Stimulated activated CD8-positive, alpha-beta memory T cell treated with anti-CD3 and anti-CD28 coated beads, Interleukin-7, amount 100 ng/mL, for 48 hours (primary cell): ENCODE data around the gene FAS.
A peak's percentile ranks its signal among the peaks of the same experiment; 100 is the strongest.

Source experiments
- DNase-seq, 2 donors: peaks; one replicate each; pipeline ENCODE4 v3.0.0-alpha.2; 2020; ENCODE audit warnings: low read depth in 1 of 2; ENCODE audit errors: extremely low read depth in 1 of 2

The FAS gene

DNA sequence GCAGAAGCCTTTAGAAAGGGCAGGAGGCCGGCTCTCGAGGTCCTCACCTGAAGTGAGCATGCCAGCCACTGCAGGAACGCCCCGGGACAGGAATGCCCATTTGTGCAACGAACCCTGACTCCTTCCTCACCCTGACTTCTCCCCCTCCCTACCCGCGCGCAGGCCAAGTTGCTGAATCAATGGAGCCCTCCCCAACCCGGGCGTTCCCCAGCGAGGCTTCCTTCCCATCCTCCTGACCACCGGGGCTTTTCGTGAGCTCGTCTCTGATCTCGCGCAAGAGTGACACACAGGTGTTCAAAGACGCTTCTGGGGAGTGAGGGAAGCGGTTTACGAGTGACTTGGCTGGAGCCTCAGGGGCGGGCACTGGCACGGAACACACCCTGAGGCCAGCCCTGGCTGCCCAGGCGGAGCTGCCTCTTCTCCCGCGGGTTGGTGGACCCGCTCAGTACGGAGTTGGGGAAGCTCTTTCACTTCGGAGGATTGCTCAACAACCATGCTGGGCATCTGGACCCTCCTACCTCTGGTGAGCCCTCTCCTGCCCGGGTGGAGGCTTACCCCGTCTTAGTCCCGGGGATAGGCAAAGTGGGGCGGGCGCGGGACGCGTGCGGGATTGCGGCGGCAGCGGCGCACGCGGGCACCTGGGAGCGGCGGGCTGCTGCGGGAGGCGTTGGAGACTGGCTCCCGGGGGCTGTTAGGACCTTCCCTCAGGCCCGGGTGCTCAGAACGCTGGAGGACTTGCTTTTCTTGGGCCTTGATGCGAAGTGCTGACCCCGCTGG, at the start of gene FAS:
Gene FAS (plus strand): TSS at position 415 of the 777 bp plus-strand sequence. CDS start 79 bp downstream, at position 494.
- DNase-seq, result peak; percentile 58 to 81

DNA sequence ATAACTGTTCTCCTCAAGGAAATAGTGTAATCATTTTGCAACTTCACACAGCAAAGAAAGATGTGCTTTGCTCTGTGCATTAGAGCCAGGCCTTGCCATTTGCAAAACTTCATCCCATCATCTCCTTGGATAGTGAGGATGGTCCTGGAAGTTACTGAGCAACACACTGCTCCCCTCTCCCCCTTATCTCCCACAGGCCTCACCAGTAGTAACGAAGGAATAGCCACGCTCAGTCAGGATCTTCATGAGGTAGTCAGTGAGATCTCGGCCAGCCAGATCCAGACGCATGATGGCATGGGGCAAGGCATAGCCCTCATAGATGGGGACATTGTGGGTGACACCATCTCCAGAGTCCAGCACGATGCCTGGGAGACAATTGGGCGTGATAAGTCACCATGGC, 49.6 kb upstream of the FAS start:
- DNase-seq, result no peak

DNA sequence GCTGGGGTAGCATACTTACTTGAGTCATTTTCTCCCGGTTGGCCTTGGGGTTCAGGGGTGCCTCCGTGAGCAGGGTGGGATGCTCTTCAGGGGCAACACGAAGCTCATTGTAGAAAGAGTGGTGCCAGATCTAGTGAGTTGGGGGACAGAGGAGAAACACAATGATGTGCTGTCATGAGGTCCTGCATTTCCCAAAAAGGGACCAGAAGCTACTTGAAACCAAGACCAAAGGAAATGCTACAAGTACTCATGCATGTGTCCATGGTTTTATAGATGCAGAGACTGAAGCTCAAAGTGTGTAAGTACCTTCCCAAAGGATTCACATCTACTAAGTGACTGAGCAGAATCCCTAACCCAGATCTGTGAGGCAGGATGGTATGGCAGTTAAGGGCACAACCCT, 46.8 kb upstream of the FAS start:
- DNase-seq, result no peak

DNA sequence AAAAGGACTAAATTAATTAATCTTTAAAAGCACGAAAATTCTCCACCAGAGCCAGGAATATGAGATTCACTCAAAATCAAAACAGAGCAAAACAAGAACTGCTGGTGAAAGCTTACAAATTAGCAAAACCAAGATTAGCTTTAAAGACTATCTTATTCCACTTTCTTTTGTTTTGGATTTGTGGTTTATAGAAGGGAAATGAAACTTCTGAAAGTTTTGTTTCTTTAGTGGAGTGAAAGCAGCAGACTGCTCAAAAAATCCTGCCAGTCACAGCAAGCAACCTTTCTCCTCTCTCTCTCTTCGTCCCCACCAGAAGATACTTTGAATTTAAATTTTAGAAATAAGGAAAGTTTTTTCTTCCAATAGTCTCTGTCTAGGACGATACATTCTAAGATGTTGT, 45.8 kb upstream of the FAS start:
- no peak for DNase-seq

DNA sequence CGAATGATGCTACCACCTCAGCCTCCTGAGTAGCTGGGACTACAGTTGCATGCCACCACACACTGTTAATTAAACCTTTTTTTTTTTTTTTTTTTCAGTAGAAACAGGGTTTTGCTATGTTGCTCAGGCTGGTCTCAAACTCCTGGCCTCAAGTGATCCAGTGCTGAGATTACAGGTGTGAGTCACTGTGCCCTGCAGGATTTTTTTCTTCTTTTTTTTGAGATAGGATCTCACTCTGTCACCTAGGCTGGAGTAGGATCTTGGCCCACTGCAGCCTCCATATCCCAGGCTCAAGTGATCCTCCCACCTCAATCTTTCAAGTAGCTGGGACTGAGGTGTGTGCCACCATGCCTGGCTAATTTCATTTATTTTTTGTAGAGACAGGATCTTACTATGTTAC, 44.4 kb upstream of the FAS start:
- DNase-seq, result no peak

DNA sequence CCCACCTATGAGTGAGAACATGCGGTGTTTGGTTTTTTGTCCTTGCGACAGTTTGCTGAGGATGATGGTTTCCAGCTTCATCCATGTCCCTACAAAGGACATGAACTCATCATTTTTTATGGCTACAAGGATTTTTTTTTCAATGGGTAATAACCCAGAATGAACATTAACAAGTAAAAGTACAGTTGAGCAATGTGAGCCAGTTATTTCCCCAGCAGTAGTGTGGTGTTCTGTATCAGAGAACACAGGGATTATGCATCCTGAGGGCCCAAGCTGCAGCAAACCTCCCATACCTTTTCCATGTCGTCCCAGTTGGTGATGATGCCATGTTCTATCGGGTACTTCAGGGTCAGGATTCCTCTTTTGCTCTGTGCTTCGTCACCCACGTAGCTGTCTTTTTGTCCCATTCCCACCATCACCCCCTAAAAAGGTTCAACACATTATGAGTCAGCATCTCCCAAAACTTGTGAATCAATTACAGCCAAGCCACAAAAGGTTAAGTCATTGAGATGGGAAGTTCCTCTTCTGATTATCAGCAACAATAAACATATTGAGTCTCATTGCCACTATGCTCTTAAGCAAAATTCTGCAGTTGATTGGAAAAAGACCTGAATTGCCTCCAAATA, 43.5 kb upstream of the FAS start:
- no peak for DNase-seq

DNA sequence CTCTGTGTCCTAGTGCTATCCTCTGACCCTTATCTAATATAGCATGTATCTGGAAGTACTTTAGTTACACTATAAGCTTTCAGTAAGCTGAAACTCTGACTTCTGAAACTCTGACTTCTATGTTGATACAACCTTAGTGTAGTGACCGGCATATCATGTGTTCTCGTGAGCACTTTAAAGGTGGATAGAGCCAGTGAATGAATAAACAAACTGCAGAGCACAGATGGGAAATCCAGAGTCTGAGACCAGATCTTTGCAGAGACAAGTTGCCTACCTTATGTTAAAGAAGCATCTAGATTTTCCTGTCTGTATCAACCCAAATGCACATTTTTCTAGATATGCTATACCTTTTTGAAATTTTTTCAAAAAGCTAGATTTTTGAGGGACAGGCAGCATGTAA, 41.5 kb upstream of the FAS start:
- no peak for DNase-seq

DNA sequence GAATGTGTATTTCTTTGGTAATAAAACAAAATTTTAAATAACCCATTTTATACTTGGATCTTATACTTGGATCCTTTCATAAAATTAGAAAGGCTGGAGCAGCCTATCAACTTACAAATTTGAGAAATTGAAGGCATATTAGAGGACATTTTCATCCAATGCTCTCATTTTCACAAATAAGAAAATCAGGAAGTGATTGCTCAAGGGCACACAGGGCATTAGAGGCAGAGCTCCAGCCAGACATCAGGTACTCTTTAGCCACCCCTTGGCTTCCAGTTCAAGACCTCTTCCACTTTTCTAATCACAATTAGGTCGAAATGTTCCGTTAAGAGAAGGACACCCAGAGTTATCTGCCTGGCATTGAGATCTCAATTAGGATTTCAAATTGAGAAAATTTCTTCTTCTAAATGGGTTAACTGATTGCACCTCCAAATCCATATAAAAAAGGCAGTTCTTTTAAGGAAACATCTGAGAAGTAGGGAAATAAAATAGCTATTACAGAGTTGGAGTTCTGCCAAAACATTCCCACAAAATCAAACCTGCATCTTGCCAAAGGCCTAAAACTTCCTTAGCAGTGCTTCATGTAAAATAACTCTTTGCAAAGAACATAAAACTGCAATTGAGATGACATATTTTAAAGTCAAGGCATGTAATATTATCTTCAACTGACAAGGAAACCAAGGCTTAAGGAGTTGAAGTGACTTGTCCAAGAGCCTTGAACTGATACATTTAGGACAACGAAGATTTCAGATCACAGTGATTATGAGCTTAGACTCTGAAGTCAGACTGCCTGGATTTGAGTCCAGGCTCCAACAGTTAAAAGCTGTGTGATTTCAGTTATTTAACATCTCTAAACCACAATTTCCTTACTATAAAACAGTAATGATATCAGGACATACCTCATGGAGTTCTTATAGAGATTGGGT, 40.4 kb upstream of the FAS start:
- DNase-seq, result no peak

DNA sequence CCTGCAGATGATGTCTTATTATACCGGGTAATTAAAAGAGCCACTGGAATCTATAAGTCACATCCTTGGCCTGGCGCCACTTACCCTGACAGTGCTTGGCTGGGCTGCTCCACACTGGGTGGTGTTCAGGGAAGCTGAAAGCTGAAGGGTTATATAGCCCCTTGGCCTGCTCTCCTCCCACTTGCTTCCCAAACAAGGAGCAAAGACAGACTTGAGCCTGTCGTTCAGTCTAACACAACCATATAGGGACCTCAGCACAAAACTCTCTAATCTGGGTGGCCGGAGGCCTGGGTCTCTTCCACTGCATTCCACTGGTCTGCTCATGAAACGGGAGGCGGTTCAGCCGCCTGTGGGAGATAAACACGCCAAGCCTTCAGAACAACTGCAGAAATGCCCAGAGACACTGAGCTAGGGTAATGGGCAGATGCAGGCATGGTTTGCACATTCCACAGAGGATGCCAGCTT, 37.9 kb upstream of the FAS start, which contains the start of gene ACTA2:
Gene ACTA2 (minus strand): TSS at position 127 of the 465 bp plus-strand sequence. CDS start 3,843 bp downstream, outside the sequence.
- DNase-seq, result no peak

DNA sequence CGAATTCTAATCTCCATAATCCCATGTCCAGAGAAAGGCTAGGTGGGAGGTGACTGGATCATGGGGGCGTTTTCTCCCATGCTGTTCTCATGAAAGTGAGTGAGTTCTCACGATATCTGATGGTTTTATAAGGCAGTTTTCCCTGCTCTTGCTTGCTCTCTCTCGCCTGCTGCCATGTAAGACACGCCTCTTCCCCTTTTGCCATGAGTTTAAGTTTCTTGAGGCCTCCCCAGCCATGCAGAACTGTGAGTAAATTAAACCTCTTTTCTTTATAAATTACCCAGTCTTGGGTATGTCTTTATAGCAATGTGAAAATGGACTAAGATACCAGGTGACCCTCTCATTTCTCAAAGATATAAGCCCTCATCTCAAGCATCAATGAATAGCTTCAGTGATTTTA, 36.9 kb upstream of the FAS start:
- no peak for DNase-seq

DNA sequence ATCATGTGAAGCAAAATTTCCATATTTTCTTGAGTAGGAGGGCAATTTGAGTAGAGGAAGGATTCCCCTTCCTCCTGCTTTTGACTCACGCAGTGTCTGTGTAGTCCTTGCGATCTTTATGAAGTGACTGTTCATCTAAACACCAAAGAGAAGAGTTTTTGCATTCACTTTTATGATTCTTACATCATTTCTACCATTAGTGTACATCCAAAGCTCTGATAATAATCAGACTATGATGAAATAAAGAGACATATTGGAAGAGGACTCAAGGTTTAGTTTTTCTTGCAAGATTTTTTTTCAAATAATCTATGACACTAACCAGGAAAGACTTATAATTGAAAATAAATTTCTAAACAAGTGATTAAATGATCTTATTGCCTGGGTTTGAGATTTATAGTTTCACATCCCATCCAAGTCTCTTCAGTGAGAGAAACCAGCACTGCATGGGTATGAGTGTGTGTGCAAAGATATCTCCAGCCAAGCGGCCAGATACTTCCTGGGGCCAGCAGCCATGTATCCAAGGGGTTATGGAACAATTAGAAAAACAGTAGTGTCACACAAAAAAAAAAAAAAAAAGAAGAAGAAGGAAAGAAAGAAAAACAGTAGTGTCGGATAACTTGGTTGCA, 36.0 kb upstream of the FAS start:
- DNase-seq, result no peak

DNA sequence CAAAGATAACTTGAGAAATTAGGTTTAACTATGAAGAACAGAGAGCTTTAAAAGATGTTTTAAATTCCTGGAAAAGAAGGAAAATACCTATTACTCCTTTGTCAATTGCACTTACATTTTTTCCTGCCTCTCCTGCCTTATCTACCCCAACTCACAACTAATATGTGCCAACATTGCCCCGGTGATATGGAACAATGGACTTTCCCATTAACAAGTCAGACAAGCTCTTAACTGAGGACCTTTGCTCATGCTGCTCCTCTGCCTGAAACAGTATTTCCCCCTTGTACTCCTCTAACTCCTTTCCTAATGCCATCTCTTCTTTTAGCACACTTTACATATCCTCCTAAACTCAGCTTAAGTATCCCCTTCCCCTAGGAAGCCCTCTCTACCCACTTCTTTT, 33.2 kb upstream of the FAS start:
- DNase-seq, result no peak

DNA sequence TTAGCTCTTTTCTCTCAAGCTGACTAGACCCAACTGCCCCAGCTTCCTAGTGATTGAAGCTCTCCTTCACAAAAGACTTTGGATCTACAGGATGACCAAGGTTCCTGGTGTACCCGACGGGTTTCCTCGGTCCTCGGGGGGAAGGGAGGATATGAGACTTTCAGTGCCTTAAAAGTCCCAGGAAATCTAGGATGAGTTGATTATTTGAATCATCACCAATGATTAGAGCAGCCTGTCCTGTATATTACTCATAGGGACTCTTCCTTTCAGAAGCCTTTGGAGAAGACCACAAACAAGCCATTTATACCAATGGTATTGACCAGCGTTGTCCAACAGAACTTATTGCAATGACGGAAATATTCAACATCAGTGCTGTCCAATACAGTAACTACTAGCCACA, 31.9 kb upstream of the FAS start:
- DNase-seq, result no peak

DNA sequence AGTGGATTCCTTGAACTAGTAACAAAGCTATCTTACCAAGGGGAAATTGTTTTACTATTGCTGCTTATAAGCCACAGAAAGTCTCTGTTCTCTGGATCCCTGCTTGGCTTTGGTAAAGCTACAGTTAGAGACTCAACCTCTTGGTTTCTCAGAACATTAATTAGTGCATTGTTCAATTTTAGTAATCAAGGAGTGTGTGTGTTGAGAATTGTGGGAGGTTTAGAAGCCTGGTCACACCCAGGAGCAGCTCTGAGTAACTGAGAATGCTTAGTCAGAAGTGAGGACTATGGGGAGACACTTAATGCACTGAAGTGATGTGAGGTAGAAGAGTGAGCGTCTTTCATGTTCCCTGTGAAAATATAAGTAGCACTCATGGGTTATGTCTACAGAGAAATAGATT, 29.8 kb upstream of the FAS start:
- DNase-seq, result peak in 1 of 2 donors; percentile 5

DNA sequence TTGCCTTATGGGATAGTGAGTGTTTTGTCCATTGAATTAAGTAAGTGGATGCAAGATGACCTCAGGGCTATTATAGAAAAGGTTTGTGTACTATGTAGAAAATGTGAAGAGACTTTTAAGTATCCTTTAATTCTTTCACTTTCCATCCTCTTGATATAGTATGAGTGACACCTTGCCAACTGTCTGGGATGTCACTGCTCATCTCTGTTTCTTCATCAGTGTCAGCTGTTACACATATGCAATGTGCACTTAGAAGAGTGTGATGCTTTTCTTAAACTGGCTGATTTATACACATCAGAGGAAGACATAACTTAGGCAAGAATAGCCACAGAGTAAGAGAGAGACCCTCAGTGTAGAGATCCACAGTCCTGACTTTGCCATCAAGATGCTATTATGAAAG, 29.3 kb upstream of the FAS start:
- no peak for DNase-seq

DNA sequence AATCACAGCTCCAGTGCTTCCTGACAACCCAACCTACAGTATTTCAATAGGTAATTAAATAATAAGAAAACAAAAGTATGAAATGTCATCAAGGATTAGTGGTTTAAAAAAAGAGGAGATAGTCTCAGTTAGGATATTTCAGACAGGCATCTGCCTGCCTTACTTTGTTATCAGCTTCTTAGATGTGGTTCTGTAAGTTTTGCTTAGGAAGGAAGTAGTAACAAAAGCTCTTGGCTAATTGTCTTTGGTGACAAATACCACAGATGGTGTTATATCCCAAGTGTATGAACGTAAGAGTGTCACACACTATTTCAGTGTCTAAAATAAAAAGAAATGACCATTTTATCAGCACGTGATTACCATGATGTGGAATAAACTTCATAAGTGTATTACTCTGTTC, 28.3 kb upstream of the FAS start:
- DNase-seq, result no peak

DNA sequence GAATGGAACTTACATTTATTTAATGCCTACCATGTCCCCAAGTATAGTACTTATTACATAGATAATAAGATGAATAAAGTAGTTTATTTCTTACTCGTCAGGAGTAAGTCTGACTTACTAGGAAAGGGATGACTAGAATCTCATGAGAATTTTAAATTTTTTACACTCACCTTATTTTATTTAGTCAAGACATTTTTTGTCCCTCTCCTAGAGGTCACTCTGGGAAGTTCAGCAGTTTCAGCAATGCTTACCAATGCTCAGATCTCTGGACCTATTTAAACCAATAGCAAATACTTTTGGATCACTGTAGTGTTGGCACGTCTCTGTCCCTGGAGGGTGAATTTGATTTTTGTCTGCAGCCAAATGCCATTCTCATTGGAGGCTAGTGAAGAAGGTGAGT, 27.3 kb upstream of the FAS start:
- no peak for DNase-seq

DNA sequence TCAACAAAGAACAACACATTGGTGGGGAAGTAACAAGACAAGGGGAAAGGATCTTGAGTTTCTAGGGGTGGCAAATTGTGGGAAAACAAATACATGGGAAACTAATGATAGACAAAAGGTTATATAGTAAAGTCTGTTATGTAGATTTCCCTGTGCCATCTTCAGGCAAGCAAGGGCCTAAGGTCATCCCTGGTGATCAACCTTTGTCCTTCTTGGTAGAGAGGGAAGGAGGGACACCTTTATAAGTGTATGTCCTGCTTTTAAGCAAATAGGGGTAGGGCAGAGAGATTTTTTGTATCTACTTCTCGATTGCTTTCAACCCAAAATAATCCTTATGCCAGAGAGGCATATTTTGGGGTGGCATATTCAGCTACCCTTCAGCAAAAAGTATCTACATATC, 26.2 kb upstream of the FAS start:
- DNase-seq, result no peak

DNA sequence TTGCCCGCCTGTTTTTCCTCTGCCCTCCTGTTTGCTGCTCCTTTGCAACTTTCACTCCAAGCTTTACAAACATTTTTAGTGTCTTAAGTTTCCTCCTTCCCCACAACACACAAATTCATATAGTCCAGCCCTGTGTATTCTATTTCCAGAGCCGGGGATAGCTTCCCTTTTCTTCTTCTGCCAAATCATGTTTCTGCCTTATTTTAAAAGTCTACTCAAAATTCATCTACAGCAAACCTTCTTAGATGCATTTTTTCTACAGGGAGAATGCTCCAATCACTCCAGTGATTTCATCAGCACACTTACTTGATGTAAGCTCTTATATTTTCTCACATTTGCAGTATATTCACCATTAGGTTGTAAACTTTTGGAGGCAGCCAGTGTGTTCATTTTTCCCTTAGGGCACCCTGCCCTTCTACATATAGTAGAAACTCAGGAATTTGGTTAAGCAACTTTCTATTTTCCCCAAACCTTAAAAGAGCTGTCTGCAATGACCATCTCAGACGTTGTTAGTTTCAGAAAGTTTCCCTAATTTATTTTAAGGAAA, 25.7 kb upstream of the FAS start:
- DNase-seq, result no peak

DNA sequence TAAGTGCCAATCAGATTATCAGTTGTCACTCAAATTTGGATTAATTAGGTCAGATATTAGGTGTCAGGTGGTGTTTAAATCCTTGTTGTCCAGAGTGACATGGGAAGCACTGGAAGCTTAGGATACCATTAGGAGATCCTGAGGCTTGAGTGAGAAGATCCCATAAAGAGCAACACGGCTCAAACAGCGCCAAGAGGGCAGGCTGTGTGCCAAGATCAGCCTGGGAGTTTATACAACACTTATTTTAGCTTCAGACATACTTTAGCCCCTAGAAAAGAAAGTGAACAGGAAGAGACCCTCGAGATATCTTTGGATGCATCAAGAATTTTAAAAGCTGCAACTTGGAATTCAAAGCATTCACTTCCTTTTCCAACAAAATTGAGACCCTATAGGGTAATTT, 23.8 kb upstream of the FAS start:
- DNase-seq, result no peak

DNA sequence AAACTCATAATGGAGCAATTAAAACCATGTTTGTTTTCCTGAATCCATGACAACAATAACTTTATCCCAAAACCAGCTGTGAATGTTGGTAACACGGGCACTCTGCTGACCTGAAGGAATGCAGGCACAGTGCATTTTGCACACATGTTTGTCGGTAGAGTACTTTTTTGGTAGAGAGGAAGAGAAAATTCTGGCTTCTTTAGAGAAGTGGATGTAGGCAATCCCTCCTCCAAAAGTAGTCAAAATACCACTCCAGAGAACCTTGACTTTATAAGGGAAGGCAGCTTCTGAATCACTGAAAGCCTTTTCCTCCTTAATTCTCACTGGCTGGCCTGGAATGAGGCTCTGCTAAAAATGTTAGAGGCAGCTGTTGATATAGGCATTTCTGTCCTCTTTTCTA, 22.2 kb upstream of the FAS start:
- no peak for DNase-seq
